Natural killer cell (primary cell): Measurements from ENCODE around the gene ITPKB. TPM values are rescaled to one million over a fixed set of nuclear protein-coding genes. Genes with fewer than 3 reads are reported as not detected.

Experiments
- ATAC-seq, 3 donors: fragments of 150-1000 bp in 2 of 3; fragments of 200-7000 bp in 1 of 3; cut with Tn5 transposase; 1 replicate in 1 of 3; 2 replicates in 2 of 3; pipeline ENCODE4 v1.10.0; 2021; ENCODE audit warnings: mild to moderate bottlenecking in 2 of 3, moderate library complexity in 2 of 3
- DNase-seq, 2 donors: peaks; one replicate each; pipeline versions ENCODE4 v3.0.0 to v3.0.0-alpha.2; 2013 to 2021; ENCODE audit warnings: mixed read lengths in 1 of 2
- H3K27ac ChIP-seq: one replicate; pipeline ENCODE4 v1.5.1; 2013; ENCODE audit warnings: mild to moderate bottlenecking, low read length
- H3K27me3 ChIP-seq: one replicate; pipeline ENCODE4 v1.6.1; 2013; ENCODE audit warnings: low read length; ENCODE audit not compliant: control insufficient read depth, insufficient read depth
- H3K36me3 ChIP-seq: one replicate; pipeline ENCODE4 v1.6.1; 2013; ENCODE audit warnings: low read length; ENCODE audit not compliant: control insufficient read depth, insufficient read depth
- H3K4me1 ChIP-seq: one replicate; pipeline ENCODE4 v1.6.1; 2013; ENCODE audit warnings: low read length; ENCODE audit not compliant: control insufficient read depth, insufficient read depth
- H3K4me3 ChIP-seq: one replicate; pipeline ENCODE4 v1.5.1; 2013; ENCODE audit warnings: low read length
- H3K9me3 ChIP-seq: one replicate; pipeline ENCODE4 v1.6.1; 2013; ENCODE audit warnings: low read length; ENCODE audit not compliant: control insufficient read depth, insufficient read depth
- H3K27ac Mint-ChIP-seq, 2 donors: one replicate each; pipeline ENCODE4 v1.8.0; 2022; ENCODE audit warnings: mild to moderate bottlenecking in 2 of 2, mixed read lengths in 2 of 2, moderate library complexity in 1 of 2
- H3K27me3 Mint-ChIP-seq, 2 donors: one replicate each; pipeline ENCODE4 v1.8.0; 2022; ENCODE audit warnings: low read depth in 2 of 2, mixed read lengths in 2 of 2
- H3K36me3 Mint-ChIP-seq: one replicate; pipeline ENCODE4 v1.8.0; 2022; ENCODE audit warnings: mixed read lengths
- H3K4me1 Mint-ChIP-seq, 2 donors: one replicate each; pipeline ENCODE4 v1.8.0; 2022; ENCODE audit warnings: mixed read lengths in 2 of 2
- H3K4me3 Mint-ChIP-seq: one replicate; pipeline ENCODE4 v1.8.0; 2022; ENCODE audit warnings: mild to moderate bottlenecking, moderate library complexity, mixed read lengths
- H3K9me3 Mint-ChIP-seq, 2 donors: one replicate each; pipeline ENCODE4 v1.8.0; 2022; ENCODE audit warnings: mixed read lengths in 2 of 2
- WGBS: methylation state at CpG from one replicate; pipeline ENCODE4 v1.1.7; 2013; ENCODE audit warnings: missing lambda C conversion rate; ENCODE audit not compliant: insufficient coverage; 5-methylcytosine and 5-hydroxymethylcytosine counted together
- intact Hi-C: fragments of 100-400 bp; cut with micrococcal nuclease; formaldehyde crosslinking; loops from one replicate; pipeline ENCODE4 v1.14.2; 2022
- total RNA-seq, 4 donors: library from RNA; stranded (reverse); fragments of 120-200 nt in 1 of 4; gene quantifications; one replicate each; pipeline versions ENCODE4 v1.2.3 to v1.2.4, GENCODE V29; 2013 to 2022
- TF ChIP-seq, protein P1 (sequence below): fragments of 200-600 bp; IDR thresholded peaks from one replicate; pipeline ENCODE4 v1.8.0; 2022; ENCODE audit warnings: antibody characterized with exemption

The ITPKB gene
- total RNA-seq, 3 donors from 2014 or later (not counting 1 experiment from before 2014, with no cell fraction given), result 92.2 to 133 (median 99.0) TPM

GRCh38 chr1:226781937-226782609 is 43.0 kb upstream of the ITPKB start:
- Histone ChIP-seq H3K4me3 (no peak overlapping the region), H3K27ac (no peak overlapping the region), H3K4me1 (no peaks in the 10 kb centered on the region), H3K9me3 (no peaks in the 10 kb centered on the region), H3K36me3 (no peaks in the 10 kb centered on the region), H3K27me3 (no peaks in the 10 kb centered on the region)
- WGBS, result 95% methylated on average over 7 of the region's 7 CpGs
- TF ChIP-seq, protein P1, sequence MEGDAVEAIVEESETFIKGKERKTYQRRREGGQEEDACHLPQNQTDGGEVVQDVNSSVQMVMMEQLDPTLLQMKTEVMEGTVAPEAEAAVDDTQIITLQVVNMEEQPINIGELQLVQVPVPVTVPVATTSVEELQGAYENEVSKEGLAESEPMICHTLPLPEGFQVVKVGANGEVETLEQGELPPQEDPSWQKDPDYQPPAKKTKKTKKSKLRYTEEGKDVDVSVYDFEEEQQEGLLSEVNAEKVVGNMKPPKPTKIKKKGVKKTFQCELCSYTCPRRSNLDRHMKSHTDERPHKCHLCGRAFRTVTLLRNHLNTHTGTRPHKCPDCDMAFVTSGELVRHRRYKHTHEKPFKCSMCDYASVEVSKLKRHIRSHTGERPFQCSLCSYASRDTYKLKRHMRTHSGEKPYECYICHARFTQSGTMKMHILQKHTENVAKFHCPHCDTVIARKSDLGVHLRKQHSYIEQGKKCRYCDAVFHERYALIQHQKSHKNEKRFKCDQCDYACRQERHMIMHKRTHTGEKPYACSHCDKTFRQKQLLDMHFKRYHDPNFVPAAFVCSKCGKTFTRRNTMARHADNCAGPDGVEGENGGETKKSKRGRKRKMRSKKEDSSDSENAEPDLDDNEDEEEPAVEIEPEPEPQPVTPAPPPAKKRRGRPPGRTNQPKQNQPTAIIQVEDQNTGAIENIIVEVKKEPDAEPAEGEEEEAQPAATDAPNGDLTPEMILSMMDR, result no peak
- no peak for DNase-seq
- Mint-ChIP-seq H3K4me3 (no peak overlapping the region), H3K27me3 (no peaks in the 10 kb centered on the region), H3K9me3 (no peaks in the 10 kb centered on the region), H3K27ac (no peak overlapping the region), H3K36me3 (no peaks in the 10 kb centered on the region), H3K4me1 (peaks cover 0 to 7% of the 10 kb centered on the region in 2 donors)
- intact Hi-C loops, result no loop called here
- ATAC-seq, result no peak

DNA sequence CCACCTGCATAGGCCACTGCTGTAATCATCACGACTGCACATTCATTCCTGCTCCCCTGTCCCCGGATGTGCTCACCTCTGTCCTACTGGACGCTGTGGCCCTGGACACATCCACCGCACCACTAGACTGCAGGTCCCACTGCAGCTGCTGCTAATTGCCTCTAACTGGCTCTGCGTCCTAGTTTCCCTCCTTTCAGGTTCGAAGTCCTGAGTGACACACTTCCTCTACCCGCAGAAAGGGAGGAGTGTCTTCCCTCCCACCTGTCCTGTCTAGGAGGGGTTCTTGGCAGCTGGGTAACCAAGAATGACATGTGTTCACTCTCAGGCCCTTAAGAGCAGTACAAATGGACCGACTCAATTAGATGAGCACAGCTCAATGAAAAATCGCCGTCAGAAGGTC is 40.5 kb upstream of the ITPKB start:
- H3K27me3 Mint-ChIP-seq, result no peaks in the 10 kb centered on the region
- WGBS, result 59% methylated on average over 10 of the region's 10 CpGs
- peaks cover 0 to 7% of the 10 kb centered on the region in 2 donors for H3K4me1 Mint-ChIP-seq
- no peaks in the 10 kb centered on the region for H3K9me3 Mint-ChIP-seq
- Histone ChIP-seq H3K27ac (no peak overlapping the region), H3K9me3 (no peaks in the 10 kb centered on the region), H3K4me1 (no peaks in the 10 kb centered on the region), H3K27me3 (no peaks in the 10 kb centered on the region), H3K4me3 (peak overlapping the region; percentile 6), H3K36me3 (no peaks in the 10 kb centered on the region)
- ATAC-seq, result no peak
- no peaks in the 10 kb centered on the region for H3K36me3 Mint-ChIP-seq
- H3K4me3 Mint-ChIP-seq, result no peak overlapping the region
- no peak for DNase-seq
- H3K27ac Mint-ChIP-seq, result no peak overlapping the region
- TF ChIP-seq, protein P1, result no peak
- intact Hi-C loops, result no loop called here

DNA sequence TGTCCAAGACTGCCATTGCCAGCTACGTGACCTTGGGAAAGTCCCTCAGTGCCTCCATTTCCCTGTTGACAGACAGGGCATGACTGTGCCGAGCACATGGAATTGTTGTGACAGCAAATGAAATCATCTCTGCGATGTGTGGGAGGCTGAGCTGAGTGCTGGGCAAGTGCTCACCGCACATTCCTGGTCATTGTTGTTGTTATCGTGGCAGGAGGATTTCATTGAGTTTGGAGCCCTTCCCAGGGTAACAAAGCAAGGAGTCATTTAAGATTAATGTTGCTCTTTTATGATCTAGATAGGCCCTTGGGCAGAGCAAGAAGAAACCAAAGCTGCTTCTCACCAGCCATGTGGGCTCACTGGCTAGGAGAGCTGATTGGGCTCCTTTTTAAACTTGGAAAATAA is 39.6 kb upstream of the ITPKB start:
- WGBS, result 92% methylated on average over 5 of the region's 5 CpGs
- no peak overlapping the region for H3K4me3 Mint-ChIP-seq
- no peak overlapping the region for H3K27ac Mint-ChIP-seq
- H3K36me3 ChIP-seq, result no peaks in the 10 kb centered on the region
- no peak for ATAC-seq
- H3K36me3 Mint-ChIP-seq, result no peaks in the 10 kb centered on the region
- intact Hi-C loops, result no loop called here
- H3K4me1 ChIP-seq, result no peaks in the 10 kb centered on the region
- H3K27ac ChIP-seq, result no peak overlapping the region
- H3K27me3 Mint-ChIP-seq, result no peaks in the 10 kb centered on the region
- H3K9me3 ChIP-seq, result no peaks in the 10 kb centered on the region
- no peaks in the 10 kb centered on the region for H3K9me3 Mint-ChIP-seq
- TF ChIP-seq, protein P1, result no peak
- DNase-seq, result no peak
- H3K4me3 ChIP-seq, result no peak overlapping the region
- H3K4me1 Mint-ChIP-seq, result peaks cover 0 to 7% of the 10 kb centered on the region in 2 donors
- H3K27me3 ChIP-seq, result no peaks in the 10 kb centered on the region

GRCh38 chr1:226776975-226777374 is 37.9 kb upstream of the ITPKB start:
- no peaks in the 10 kb centered on the region for H3K36me3 Mint-ChIP-seq
- no peaks in the 10 kb centered on the region for H3K36me3 ChIP-seq

More at GRCh38 chr1:226776975-226777374, 37.9 kb upstream of the ITPKB start:
- no peaks in the 10 kb centered on the region for H3K27me3 ChIP-seq
- no CpG with 5 or more reads among the region's 1 CpG for WGBS
- Mint-ChIP-seq H3K27me3 (no peaks in the 10 kb centered on the region), H3K27ac (no peak overlapping the region), H3K4me1 (peaks cover 0 to 11% of the 10 kb centered on the region in 2 donors), H3K4me3 (no peak overlapping the region), H3K9me3 (no peaks in the 10 kb centered on the region)
- no peak for DNase-seq
- H3K4me1 ChIP-seq, result peaks cover 3% of the 10 kb centered on the region
- H3K9me3 ChIP-seq, result no peaks in the 10 kb centered on the region
- H3K4me3 ChIP-seq, result no peak overlapping the region
- ATAC-seq, result no peak
- TF ChIP-seq, protein P1, result no peak
- intact Hi-C loops, result no loop called here
- no peak overlapping the region for H3K27ac ChIP-seq
